Natural killer cell (primary cell): ENCODE results near the gene MAP3K21. TPM values are rescaled to one million over a fixed set of nuclear protein-coding genes. Genes with fewer than 3 reads are reported as not detected.

Experiments
- ATAC-seq, 3 donors: fragments of 150-1000 bp in 2 of 3; fragments of 200-7000 bp in 1 of 3; cut with Tn5 transposase; 1 replicate in 1 of 3; 2 replicates in 2 of 3; pipeline ENCODE4 v1.10.0; 2021; ENCODE audit warnings: mild to moderate bottlenecking in 2 of 3, moderate library complexity in 2 of 3
- DNase-seq, 2 donors: peaks; one replicate each; pipeline versions ENCODE4 v3.0.0 to v3.0.0-alpha.2; 2013 to 2021; ENCODE audit warnings: mixed read lengths in 1 of 2
- H3K27ac ChIP-seq: one replicate; pipeline ENCODE4 v1.5.1; 2013; ENCODE audit warnings: mild to moderate bottlenecking, low read length
- H3K27me3 ChIP-seq: one replicate; pipeline ENCODE4 v1.6.1; 2013; ENCODE audit warnings: low read length; ENCODE audit not compliant: control insufficient read depth, insufficient read depth
- H3K36me3 ChIP-seq: one replicate; pipeline ENCODE4 v1.6.1; 2013; ENCODE audit warnings: low read length; ENCODE audit not compliant: control insufficient read depth, insufficient read depth
- H3K4me1 ChIP-seq: one replicate; pipeline ENCODE4 v1.6.1; 2013; ENCODE audit warnings: low read length; ENCODE audit not compliant: control insufficient read depth, insufficient read depth
- H3K4me3 ChIP-seq: one replicate; pipeline ENCODE4 v1.5.1; 2013; ENCODE audit warnings: low read length
- H3K9me3 ChIP-seq: one replicate; pipeline ENCODE4 v1.6.1; 2013; ENCODE audit warnings: low read length; ENCODE audit not compliant: control insufficient read depth, insufficient read depth
- H3K27ac Mint-ChIP-seq, 2 donors: one replicate each; pipeline ENCODE4 v1.8.0; 2022; ENCODE audit warnings: mild to moderate bottlenecking in 2 of 2, mixed read lengths in 2 of 2, moderate library complexity in 1 of 2
- H3K27me3 Mint-ChIP-seq, 2 donors: one replicate each; pipeline ENCODE4 v1.8.0; 2022; ENCODE audit warnings: low read depth in 2 of 2, mixed read lengths in 2 of 2
- H3K36me3 Mint-ChIP-seq: one replicate; pipeline ENCODE4 v1.8.0; 2022; ENCODE audit warnings: mixed read lengths
- H3K4me1 Mint-ChIP-seq, 2 donors: one replicate each; pipeline ENCODE4 v1.8.0; 2022; ENCODE audit warnings: mixed read lengths in 2 of 2
- H3K4me3 Mint-ChIP-seq: one replicate; pipeline ENCODE4 v1.8.0; 2022; ENCODE audit warnings: mild to moderate bottlenecking, moderate library complexity, mixed read lengths
- H3K9me3 Mint-ChIP-seq, 2 donors: one replicate each; pipeline ENCODE4 v1.8.0; 2022; ENCODE audit warnings: mixed read lengths in 2 of 2
- CTCF ChIP-seq: fragments of 200-600 bp; IDR thresholded peaks from one replicate; pipeline ENCODE4 v1.8.0; 2022; ENCODE audit warnings: antibody characterized with exemption
- WGBS: methylation state at CpG from one replicate; pipeline ENCODE4 v1.1.7; 2013; ENCODE audit warnings: missing lambda C conversion rate; ENCODE audit not compliant: insufficient coverage; 5-methylcytosine and 5-hydroxymethylcytosine counted together
- intact Hi-C: fragments of 100-400 bp; cut with micrococcal nuclease; formaldehyde crosslinking; loops from one replicate; pipeline ENCODE4 v1.14.2; 2022
- total RNA-seq, 4 donors: library from RNA; stranded (reverse); fragments of 120-200 nt in 1 of 4; gene quantifications; one replicate each; pipeline versions ENCODE4 v1.2.3 to v1.2.4, GENCODE V29; 2013 to 2022

MAP3K21 gene
- total RNA-seq, 3 donors from 2014 or later (not counting 1 experiment from before 2014, with no cell fraction given), result 0.14 to 0.70 (median 0.27) TPM

- no CpG with 5 or more reads among the region's 1 CpG for WGBS
- no peak for TF ChIP-seq CTCF
- intact Hi-C loops, result no loop called here
- H3K4me3 ChIP-seq, result no peak overlapping the region
- no peak overlapping the region for H3K27ac ChIP-seq
- H3K27ac Mint-ChIP-seq, result no peak overlapping the region
- peaks cover 0 to 8% of the 10 kb centered on the region in 2 donors for H3K4me1 Mint-ChIP-seq
- DNase-seq (no peak), ATAC-seq (no peak)
- H3K9me3 Mint-ChIP-seq, result peaks cover 0 to 2% of the 10 kb centered on the region in 2 donors
- peaks cover 2% of the 10 kb centered on the region for H3K27me3 ChIP-seq
- no peaks in the 10 kb centered on the region for H3K36me3 ChIP-seq
- no peaks in the 10 kb centered on the region for H3K9me3 ChIP-seq
- no peaks in the 10 kb centered on the region for H3K4me1 ChIP-seq
- H3K27me3 Mint-ChIP-seq, result peaks cover 9 to 45% of the 10 kb centered on the region in 2 donors
- H3K4me3 Mint-ChIP-seq, result no peak overlapping the region
- no peaks in the 10 kb centered on the region for H3K36me3 Mint-ChIP-seq
Measured at GRCh38 chr1:233343262-233343661, 15.7 kb downstream of the MAP3K21 start.

GRCh38 chr1:233347338-233347737, 19.8 kb downstream of the MAP3K21 start:
- WGBS, result 78% methylated on average over 5 of the region's 5 CpGs
- no peak overlapping the region for H3K4me3 Mint-ChIP-seq
- Histone ChIP-seq H3K27me3 (peaks cover 2% of the 10 kb centered on the region), H3K36me3 (no peaks in the 10 kb centered on the region), H3K27ac (no peak overlapping the region), H3K4me1 (no peaks in the 10 kb centered on the region), H3K9me3 (no peaks in the 10 kb centered on the region), H3K4me3 (no peak overlapping the region)
- TF ChIP-seq CTCF, result no peak
- no peaks in the 10 kb centered on the region for H3K36me3 Mint-ChIP-seq
- ATAC-seq (no peak), DNase-seq (no peak)
- H3K4me1 Mint-ChIP-seq, result no peaks in the 10 kb centered on the region
- no peak overlapping the region for H3K27ac Mint-ChIP-seq
- H3K9me3 Mint-ChIP-seq, result no peaks in the 10 kb centered on the region
- intact Hi-C loops, result no loop called here
- peaks cover 0 to 16% of the 10 kb centered on the region in 2 donors for H3K27me3 Mint-ChIP-seq

- ATAC-seq (no peak), DNase-seq (no peak)
- Mint-ChIP-seq H3K36me3 (no peaks in the 10 kb centered on the region), H3K27ac (no peak overlapping the region), H3K4me3 (no peak overlapping the region), H3K4me1 (no peaks in the 10 kb centered on the region), H3K9me3 (no peaks in the 10 kb centered on the region), H3K27me3 (peaks cover 0 to 2% of the 10 kb centered on the region in 2 donors)
- Histone ChIP-seq H3K27me3 (no peaks in the 10 kb centered on the region), H3K4me3 (no peak overlapping the region), H3K27ac (no peak overlapping the region), H3K4me1 (no peaks in the 10 kb centered on the region), H3K36me3 (no peaks in the 10 kb centered on the region), H3K9me3 (no peaks in the 10 kb centered on the region)
- TF ChIP-seq CTCF, result no peak
- WGBS, result 100% methylated on average over 1 of the region's 5 CpGs
- intact Hi-C loops, result no loop called here
Measured at GRCh38 chr1:233349137-233349536, 21.6 kb downstream of the MAP3K21 start.

- H3K27me3 Mint-ChIP-seq, result peaks cover 0 to 6% of the 10 kb centered on the region in 2 donors
- H3K9me3 Mint-ChIP-seq, result no peaks in the 10 kb centered on the region
- intact Hi-C loops, result no loop called here
- no peaks in the 10 kb centered on the region for H3K36me3 Mint-ChIP-seq
- H3K4me1 ChIP-seq, result no peaks in the 10 kb centered on the region
- no peaks in the 10 kb centered on the region for H3K9me3 ChIP-seq
- no peak overlapping the region for H3K4me3 Mint-ChIP-seq
- TF ChIP-seq CTCF, result no peak
- H3K36me3 ChIP-seq, result no peaks in the 10 kb centered on the region
- H3K27ac Mint-ChIP-seq, result no peak overlapping the region
- no peak overlapping the region for H3K4me3 ChIP-seq
- ATAC-seq, result no peak
- H3K27me3 ChIP-seq, result no peaks in the 10 kb centered on the region
- DNase-seq, result no peak
- H3K27ac ChIP-seq, result no peak overlapping the region
- H3K4me1 Mint-ChIP-seq, result peaks cover 0 to 5% of the 10 kb centered on the region in 2 donors
Measured at GRCh38 chr1:233354983-233355382, 27.5 kb downstream of the MAP3K21 start.
